ENCODE data around the gene SMPD2. TPM values are rescaled to one million over a fixed set of nuclear protein-coding genes. Genes with fewer than 3 reads are reported as not detected.

The SMPD2 gene
- total and polyA plus RNA-seq, 2 donors (not counting 3 experiments of a cell fraction or from before 2014, with no cell fraction given), result 6.9 to 10.0 TPM

GRCh38 chr6:109486068-109486467 lies 45.5 kb downstream of the SMPD2 start:
- Histone ChIP-seq H3K4me2 (ENCODE audit: insufficient read depth, low read length) (no peak overlapping the region), H3K9ac (replicated peaks; ENCODE audit: extremely low read depth, insufficient read depth, low read length) (no peak overlapping the region), H2AFZ (ENCODE audit: low read depth, low read length) (no peak overlapping the region), H4K20me1 (replicated peaks; ENCODE audit: control insufficient read depth, extremely low read depth, insufficient read depth, low read length) (no peaks in the 10 kb centered on the region), H3K79me2 (ENCODE audit: control insufficient read depth, insufficient read depth, low read length) (peaks cover 16% of the 10 kb centered on the region), H3K4me1 (ENCODE audit: control insufficient read depth, extremely low read depth, insufficient read depth, low read length) (peaks cover 11% of the 10 kb centered on the region), H3K36me3 (ENCODE audit: control insufficient read depth in 2 of 2, extremely low read depth in 1 of 2, insufficient read depth in 2 of 2, low read length in 2 of 2) (no peaks in the 10 kb centered on the region), H3K9me1 (replicated peaks; ENCODE audit: control insufficient read depth, extremely low read depth, insufficient read depth, low read length) (no peaks in the 10 kb centered on the region), H3K4me3 (replicated peaks in 1 of 3; ENCODE audit: insufficient read depth in 1 of 3, low read depth in 1 of 3, low read length in 3 of 3) (no peak overlapping the region), H3K27ac (ENCODE audit: insufficient read depth, low read depth, low read length) (no peak overlapping the region), H3K9me3 (replicated peaks; ENCODE audit: control insufficient read depth, insufficient read depth, low read length) (no peaks in the 10 kb centered on the region), H3K27me3 (ENCODE audit: control insufficient read depth in 2 of 2, insufficient read depth in 2 of 2, low read length in 2 of 2) (peaks cover 10 to 13% of the 10 kb centered on the region in 2 experiments)
- no TSS peak for BruUV-seq (replicated peaks)
- ChIA-PET CTCF (interaction anchor here (1.3 to 2.0 kb wide), 2 partner anchors 9 to 298 kb away, joined by 4 to 5 read pairs; no protein-coding TSS in a partner anchor), POLR2A (no interaction called here)
- dilution Hi-C loops (cut with MboI; ENCODE audit: extremely low pct_ligation_motif_present, low sequenced_read_pairs), result no loop called here
- FAIRE-seq, result no peak
- TF ChIP-seq GATA2 (IDR thresholded peaks at IDR 0.05; ENCODE audit: insufficient read depth, insufficient read length, low read depth, low read length) (no peak), JUN (IDR thresholded peaks at IDR 0.05; ENCODE audit: borderline replicate concordance, insufficient read depth, insufficient read length, low read depth) (no peak), MAX (IDR thresholded peaks at IDR 0.05; ENCODE audit: insufficient read depth, insufficient read length) (no peak), CTCF (IDR thresholded peaks at IDR 0.05; ENCODE audit: extremely low read depth in 1 of 2, insufficient read depth in 1 of 2, low read depth in 1 of 2, low read length in 2 of 2) (no peak), EZH2 (IDR thresholded peaks at IDR 0.05; ENCODE audit: borderline replicate concordance, low read depth, low read length, severe bottlenecking) (no peak), POLR2A (IDR thresholded peaks at IDR 0.05; ENCODE audit: low read depth, low read length) (no peak), FOS (IDR thresholded peaks at IDR 0.05; ENCODE audit: borderline replicate concordance, insufficient read depth, low read length) (no peak), MYC (IDR thresholded peaks at IDR 0.05; ENCODE audit: low read depth, low read length) (no peak), POLR2AphosphoS5 (IDR thresholded peaks at IDR 0.05; ENCODE audit: insufficient read depth, low read depth, low read length) (no peak)
- DNase-seq (ENCODE audit: low read depth, low spot score), result no peak
- intact Hi-C loops (cut with micrococcal nuclease), result no loop called here

All from endothelial cell of umbilical vein (primary cell).